GM12878 (cell line): ENCODE results near the gene ATG4B. TPM values are rescaled to one million over a fixed set of nuclear protein-coding genes. Genes with fewer than 3 reads are reported as not detected.
A peak's percentile ranks its signal among the peaks of the same experiment; 100 is the strongest.

Source experiments
- ATAC-seq: fragments of 200-7000 bp; cut with Tn5 transposase; 3 replicates; pipeline ENCODE4 v1.9.1; 2020; ENCODE audit warnings: mild to moderate bottlenecking, moderate library complexity
- BruUV-seq: library from RNA; stranded (reverse); fragments of 400-500 nt; replicated peaks from 2 replicates; lab custom pipeline; 2021; lab: Mats Ljungman, UMichigan
- CTCF ChIA-PET: fragments of 300-600 bp; sonication (Branson Sonifier 250); formaldehyde crosslinking; extraction: SDS; loops from one replicate; lab custom pipeline; 2021; ENCODE audit warnings: inconsistent platforms; lab: Yijun Ruan, JAX
- POLR2A ChIA-PET: fragments of 350-600 bp; formaldehyde crosslinking; extraction: SDS; loops from one replicate; lab custom pipeline; 2021; ENCODE audit warnings: inconsistent platforms; lab: Charles Lee
- RAD21 ChIA-PET: fragments of 300-600 bp; sonication (Branson Sonifier 250); formaldehyde crosslinking; loops from one replicate; lab custom pipeline; 2023; ENCODE audit warnings: antibody characterized with exemption; ENCODE audit not compliant: unreplicated experiment; lab: Charles Lee
- SMC1A ChIA-PET: fragments of 300-600 bp; sonication (Branson Sonifier 250); formaldehyde crosslinking; loops from one replicate; lab custom pipeline; 2023; ENCODE audit not compliant: unreplicated experiment, uncharacterized antibody; lab: Charles Lee
- DNase-seq: peaks from one replicate; pipeline ENCODE4 v3.0.0-alpha.2; 2011; ENCODE audit warnings: low read depth, low spot score
- FAIRE-seq: peaks from 3 replicates; lab custom pipeline; 2011; peaks lifted over from hg19 to GRCh38; lab: Jason Lieb, UNC
- H2AFZ ChIP-seq: 2 replicates; pipeline ENCODE4 v1.6.0; 2011; ENCODE audit warnings: low read depth, low read length, control low read depth; ENCODE audit not compliant: control insufficient read depth
- H3K27ac ChIP-seq: 2 replicates; pipeline ENCODE4 v1.5.1; 2011; ENCODE audit warnings: control low read depth; ENCODE audit not compliant: control insufficient read depth, insufficient read depth
- H3K27me3 ChIP-seq, 2 experiments: replicated peaks in 1 of 2; 2 replicates each; pipeline versions ENCODE4 v1.6.0 to v1.6.1; 2011; ENCODE audit warnings: low read length in 1 of 2; ENCODE audit not compliant: control insufficient read depth in 2 of 2, insufficient read depth in 2 of 2
- H3K36me3 ChIP-seq, 2 experiments: 2 replicates each; pipeline ENCODE4 v1.5.1; 2011; ENCODE audit warnings: low read length in 1 of 2; ENCODE audit not compliant: control insufficient read depth in 2 of 2, insufficient read depth in 2 of 2
- H3K4me1 ChIP-seq: 2 replicates; pipeline ENCODE4 v1.6.1; 2011; ENCODE audit warnings: mild to moderate bottlenecking, low read length, moderate library complexity, mixed read lengths; ENCODE audit not compliant: control insufficient read depth, insufficient read depth
- H3K4me2 ChIP-seq: 2 replicates; pipeline ENCODE4 v1.6.0; 2011; ENCODE audit warnings: control low read depth; ENCODE audit not compliant: control insufficient read depth, insufficient read depth
- H3K4me3 ChIP-seq: fragments of 200-600 bp; sonication (generic); 2 replicates; pipeline ENCODE4 v1.5.1; 2016
- H3K79me2 ChIP-seq: 2 replicates; pipeline ENCODE4 v1.6.0; 2011; ENCODE audit warnings: low read length; ENCODE audit not compliant: control insufficient read depth, insufficient read depth
- H3K9ac ChIP-seq: 2 replicates; pipeline ENCODE4 v1.8.0; 2011; ENCODE audit warnings: low read length, control low read depth, mixed read lengths; ENCODE audit not compliant: control insufficient read depth, insufficient read depth
- H3K9me3 ChIP-seq: replicated peaks from 3 replicates; pipeline ENCODE4 v1.5.1; 2011; ENCODE audit warnings: mild to moderate bottlenecking, low read length; ENCODE audit not compliant: control insufficient read depth, insufficient read depth
- H4K20me1 ChIP-seq: 2 replicates; pipeline ENCODE4 v1.6.0; 2011; ENCODE audit not compliant: control insufficient read depth, insufficient read depth
- DPF2 ChIP-seq: fragments of 450-650 bp; IDR thresholded peaks from 2 replicates; pipeline ENCODE4 v1.6.1; 2017; ENCODE audit warnings: mild to moderate bottlenecking
- MEF2A ChIP-seq: IDR thresholded peaks from 2 replicates; pipeline ENCODE4 v1.6.1; 2011; ENCODE audit warnings: low read depth, mild to moderate bottlenecking, low read length, moderate library complexity; ENCODE audit not compliant: insufficient read depth
- POLR2A ChIP-seq: IDR thresholded peaks from 2 replicates; pipeline ENCODE4 v1.6.1; 2011; ENCODE audit warnings: low read depth, mild to moderate bottlenecking, low read length
- POLR2AphosphoS2 ChIP-seq: IDR thresholded peaks from 2 replicates; pipeline ENCODE4 v1.6.1; 2011; ENCODE audit warnings: low read depth, mild to moderate bottlenecking, low read length, improper control_type of control experiment, moderate library complexity
- SIN3A ChIP-seq: IDR thresholded peaks from 2 replicates; pipeline ENCODE4 v1.6.1; 2012; ENCODE audit warnings: low read depth, low read length, improper control_type of control experiment
- SMAD1 ChIP-seq: fragments of 450-650 bp; IDR thresholded peaks from 2 replicates; pipeline ENCODE4 v1.6.1; 2018; ENCODE audit warnings: mild to moderate bottlenecking, low read depth; ENCODE audit not compliant: partially characterized antibody
- ZNF217 ChIP-seq: fragments of 450-650 bp; IDR thresholded peaks from 2 replicates; pipeline ENCODE4 v1.6.1; 2017; ENCODE audit warnings: antibody characterized with exemption, mild to moderate bottlenecking
- WGBS: methylation state at CpG from one replicate; pipeline ENCODE4 v1.1.6; 2016; ENCODE audit warnings: low lambda C conversion rate; ENCODE audit not compliant: insufficient replicate concordance, insufficient coverage; ENCODE audit errors: missing lambda C conversion rate; 5-methylcytosine and 5-hydroxymethylcytosine counted together
- in situ Hi-C: fragments of 300-500 bp; cut with MboI; formaldehyde crosslinking; loops from 9 replicates; pipeline ENCODE4 v1.14.3; 2018; ENCODE audit warnings: mixed read lengths
- intact Hi-C: fragments of 100-400 bp; cut with micrococcal nuclease; formaldehyde crosslinking; loops from one replicate; pipeline ENCODE4 v1.14.2; 2022; ENCODE audit not compliant: unreplicated experiment
- polyA plus RNA-seq, 11 experiments: library from polyadenylated mRNA; depleted of rRNA in 4 of 11; unstranded in 6 of 11; stranded (reverse) in 5 of 11; fragments of >200 nt; fragmentation: Nextera tagmentation in 4 of 11; fragmentation: Illumina TruSeq in 1 of 11; extraction: Ambion mirVana in 4 of 11; extraction: Trizol in 1 of 11; gene quantifications; 1 replicate in 1 of 11; 2 replicates in 10 of 11; pipeline versions ENCODE4 v1.2.1 to v1.2.3, GENCODE V29; 2011 to 2016; ENCODE audit warnings: inconsistent platforms in 2 of 11, missing spikeins in 2 of 11, low read depth in 1 of 11
- total RNA-seq, 4 experiments: library from RNA; depleted of rRNA in 3 of 4; stranded (reverse); fragments of >200 nt in 3 of 4; fragmentation: Illumina TruSeq in 1 of 4; extraction: Trizol in 1 of 4; gene quantifications; 2 replicates each; pipeline versions ENCODE4 v1.2.1 to v1.2.3, GENCODE V29; 2013 to 2021
- TF ChIP-seq, protein P1 (sequence below): fragments of 450-650 bp; formaldehyde crosslinking; IDR thresholded peaks from 2 replicates; pipeline ENCODE4 v1.4.0; 2020; ENCODE audit warnings: mild to moderate bottlenecking, moderate library complexity

Gene ATG4B
- total and polyA plus RNA-seq, 10 of the 15 experiments (the other 5 are each of a cell fraction or from before 2014, with no cell fraction given) = 5.8 to 84.1 (median 64.9) TPM

DNA sequence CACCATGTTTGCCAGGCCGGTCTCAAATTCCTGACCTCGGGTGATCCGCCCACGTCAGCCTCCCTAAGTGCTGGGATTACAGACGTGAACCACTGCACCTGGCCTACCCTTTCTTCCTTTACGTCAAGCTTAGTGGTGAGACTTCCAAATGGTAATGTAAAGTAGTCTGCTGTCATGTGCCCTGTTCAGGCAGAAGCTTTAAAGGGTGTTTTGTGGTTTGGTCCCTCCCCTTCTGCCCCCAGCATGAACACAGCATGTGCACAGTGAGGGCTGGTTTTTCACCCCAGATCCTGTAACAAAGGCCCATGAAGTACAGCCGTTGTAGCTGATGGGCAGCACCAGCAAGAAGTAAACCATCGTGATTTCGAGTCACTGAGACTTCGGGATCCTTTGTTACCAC, 51.8 kb downstream of the ATG4B start (continued):
- TF ChIP-seq, protein P1, sequence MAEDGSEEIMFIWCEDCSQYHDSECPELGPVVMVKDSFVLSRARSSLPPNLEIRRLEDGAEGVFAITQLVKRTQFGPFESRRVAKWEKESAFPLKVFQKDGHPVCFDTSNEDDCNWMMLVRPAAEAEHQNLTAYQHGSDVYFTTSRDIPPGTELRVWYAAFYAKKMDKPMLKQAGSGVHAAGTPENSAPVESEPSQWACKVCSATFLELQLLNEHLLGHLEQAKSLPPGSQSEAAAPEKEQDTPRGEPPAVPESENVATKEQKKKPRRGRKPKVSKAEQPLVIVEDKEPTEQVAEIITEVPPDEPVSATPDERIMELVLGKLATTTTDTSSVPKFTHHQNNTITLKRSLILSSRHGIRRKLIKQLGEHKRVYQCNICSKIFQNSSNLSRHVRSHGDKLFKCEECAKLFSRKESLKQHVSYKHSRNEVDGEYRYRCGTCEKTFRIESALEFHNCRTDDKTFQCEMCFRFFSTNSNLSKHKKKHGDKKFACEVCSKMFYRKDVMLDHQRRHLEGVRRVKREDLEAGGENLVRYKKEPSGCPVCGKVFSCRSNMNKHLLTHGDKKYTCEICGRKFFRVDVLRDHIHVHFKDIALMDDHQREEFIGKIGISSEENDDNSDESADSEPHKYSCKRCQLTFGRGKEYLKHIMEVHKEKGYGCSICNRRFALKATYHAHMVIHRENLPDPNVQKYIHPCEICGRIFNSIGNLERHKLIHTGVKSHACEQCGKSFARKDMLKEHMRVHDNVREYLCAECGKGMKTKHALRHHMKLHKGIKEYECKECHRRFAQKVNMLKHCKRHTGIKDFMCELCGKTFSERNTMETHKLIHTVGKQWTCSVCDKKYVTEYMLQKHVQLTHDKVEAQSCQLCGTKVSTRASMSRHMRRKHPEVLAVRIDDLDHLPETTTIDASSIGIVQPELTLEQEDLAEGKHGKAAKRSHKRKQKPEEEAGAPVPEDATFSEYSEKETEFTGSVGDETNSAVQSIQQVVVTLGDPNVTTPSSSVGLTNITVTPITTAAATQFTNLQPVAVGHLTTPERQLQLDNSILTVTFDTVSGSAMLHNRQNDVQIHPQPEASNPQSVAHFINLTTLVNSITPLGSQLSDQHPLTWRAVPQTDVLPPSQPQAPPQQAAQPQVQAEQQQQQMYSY = no peak
- TF ChIP-seq POLR2AphosphoS2 = no peak
- TF ChIP-seq MEF2A = no peak
- TF ChIP-seq SMAD1 = no peak
- TF ChIP-seq SIN3A = no peak
- no peak for TF ChIP-seq DPF2

DNA sequence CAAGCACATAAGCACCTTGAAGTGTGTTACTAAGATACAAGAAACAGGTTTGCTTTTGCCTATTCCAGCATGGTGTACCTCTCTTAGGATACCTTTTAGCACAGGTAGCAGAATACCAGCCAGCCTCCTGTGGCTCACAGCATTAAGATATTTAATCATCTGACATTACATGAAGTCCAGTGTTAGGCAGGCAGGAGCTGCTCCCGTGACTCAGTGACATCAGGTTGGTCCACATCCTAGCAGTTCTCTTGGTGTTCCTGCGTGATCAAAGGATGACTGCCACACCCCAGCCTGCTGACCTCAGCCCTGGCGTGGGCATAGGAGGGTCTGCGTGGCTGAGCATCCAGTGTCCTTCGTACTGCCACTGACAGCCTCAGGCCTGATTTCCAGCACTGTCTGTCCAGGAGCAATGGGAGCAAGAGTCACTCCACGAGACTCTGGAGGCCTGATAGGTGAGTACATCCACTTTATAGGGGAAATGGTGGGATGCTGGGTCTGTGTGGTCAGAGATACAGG, 52.8 kb downstream of the ATG4B start:
- ATAC-seq = no peak
- RAD21 ChIA-PET = no interaction called here
- in situ Hi-C loops = no loop called here

More for the DNA sequence above, 52.8 kb downstream of the ATG4B start:
- H3K36me3 ChIP-seq = peaks cover 0 to 6% of the 10 kb centered on the region in 2 experiments; a peak in 3 of 4 replicates
- 89% methylated on average over 6 of the region's 6 CpGs for WGBS
- peak; percentile 56 for TF ChIP-seq POLR2A
- TF ChIP-seq ZNF217 = no peak
- TF ChIP-seq, all 136 proteins: peak for 1
- no TSS peak for BruUV-seq
- POLR2A ChIA-PET = interaction anchor here (0.7 kb wide), 1 partner anchor 1125 kb away, joined by 4 read pairs; no protein-coding TSS in a partner anchor
- Histone ChIP-seq H3K4me3 (no peak overlapping the region), H3K4me1 (peaks cover 7% of the 10 kb centered on the region; the same call in 1 of the 2 replicates), H3K27me3 (no peaks in the 10 kb centered on the region), H2AFZ (no peak overlapping the region), H3K4me2 (no peak overlapping the region), H3K79me2 (peaks cover 34% of the 10 kb centered on the region), H3K9ac (no peak overlapping the region), H3K27ac (no peak overlapping the region), H4K20me1 (no peaks in the 10 kb centered on the region), H3K9me3 (no peaks in the 10 kb centered on the region)
- CTCF ChIA-PET = no interaction called here
- intact Hi-C loops = no loop called here
- SMC1A ChIA-PET = no interaction called here
- FAIRE-seq = no peak
- no peak for DNase-seq
